GM23338 (cell line): ENCODE data around the gene CENPE. TPM values are rescaled to one million over a fixed set of nuclear protein-coding genes. Genes with fewer than 3 reads are reported as not detected.

Experiments used
- ATAC-seq: fragments of 200-7000 bp; cut with Tn5 transposase; 3 replicates; pipeline ENCODE4 v1.9.1; 2020
- DNase-seq: peaks from one replicate; pipeline ENCODE4 v3.0.0-alpha.2; 2015; ENCODE audit warnings: low spot score
- H2AFZ ChIP-seq: fragments of 200-600 bp; sonication (generic); 2 replicates; pipeline ENCODE4 v1.8.0; 2016; ENCODE audit warnings: antibody characterized with exemption, mild to moderate bottlenecking, moderate library complexity
- H3F3A ChIP-seq: fragments of 200-600 bp; sonication (generic); replicated peaks from 2 replicates; pipeline ENCODE4 v1.8.0; 2017; ENCODE audit warnings: antibody characterized with exemption, mixed run types, low read depth
- H3K27ac ChIP-seq: fragments of 200-600 bp; sonication (generic); 2 replicates; pipeline ENCODE4 v1.6.1; 2016; ENCODE audit warnings: low read depth
- H3K27me3 ChIP-seq: fragments of 200-600 bp; sonication (generic); 2 replicates; pipeline ENCODE4 v1.8.0; 2016; ENCODE audit warnings: mild to moderate bottlenecking, mixed run types, moderate library complexity; ENCODE audit not compliant: insufficient read depth
- H3K36me3 ChIP-seq: fragments of 200-600 bp; sonication (generic); 2 replicates; pipeline ENCODE4 v1.8.0; 2016; ENCODE audit warnings: mild to moderate bottlenecking; ENCODE audit not compliant: insufficient read depth
- H3K4me1 ChIP-seq: fragments of 200-600 bp; sonication (generic); 2 replicates; pipeline ENCODE4 v1.8.0; 2016; ENCODE audit warnings: mild to moderate bottlenecking, moderate library complexity; ENCODE audit not compliant: insufficient read depth
- H3K4me2 ChIP-seq: fragments of 200-600 bp; sonication (generic); 2 replicates; pipeline ENCODE4 v1.7.1; 2017; ENCODE audit warnings: mixed run types
- H3K4me3 ChIP-seq: fragments of 200-600 bp; sonication (generic); 2 replicates; pipeline ENCODE4 v1.6.1; 2016; ENCODE audit warnings: mixed run types
- H3K79me2 ChIP-seq: fragments of 200-600 bp; sonication (generic); replicated peaks from 2 replicates; pipeline ENCODE4 v1.8.0; 2017; ENCODE audit warnings: mild to moderate bottlenecking; ENCODE audit not compliant: insufficient read depth
- H3K9me2 ChIP-seq: fragments of 200-600 bp; sonication (generic); 2 replicates; pipeline ENCODE4 v1.8.0; 2017; ENCODE audit not compliant: insufficient read depth
- H4K20me1 ChIP-seq: fragments of 200-600 bp; sonication (generic); replicated peaks from 2 replicates; pipeline ENCODE4 v1.8.0; 2017; ENCODE audit warnings: mild to moderate bottlenecking; ENCODE audit not compliant: insufficient read depth
- H3K27ac Mint-ChIP-seq: 2 replicates; pipeline ENCODE4 v1.8.0; 2020; ENCODE audit warnings: inconsistent platforms, mild to moderate bottlenecking, moderate library complexity, mixed read lengths
- H3K27me3 Mint-ChIP-seq: 3 replicates; pipeline ENCODE4 v1.8.0; 2022; ENCODE audit warnings: low read depth, mild to moderate bottlenecking, moderate library complexity, mixed read lengths, inconsistent platforms; ENCODE audit not compliant: insufficient read depth, poor library complexity
- H3K36me3 Mint-ChIP-seq: 3 replicates; pipeline ENCODE4 v1.8.0; 2021; ENCODE audit warnings: low read depth, mild to moderate bottlenecking, inconsistent platforms, moderate library complexity, mixed read lengths
- H3K4me1 Mint-ChIP-seq: 3 replicates; pipeline ENCODE4 v1.8.0; 2020; ENCODE audit warnings: mild to moderate bottlenecking, inconsistent platforms, mixed read lengths
- H3K4me3 Mint-ChIP-seq: 3 replicates; pipeline ENCODE4 v1.8.0; 2021; ENCODE audit warnings: moderate library complexity, mild to moderate bottlenecking, inconsistent platforms, mixed read lengths
- H3K9me3 Mint-ChIP-seq: 3 replicates; pipeline ENCODE4 v1.8.0; 2020; ENCODE audit warnings: moderate library complexity, mild to moderate bottlenecking, inconsistent platforms, mixed read lengths
- CREB1 ChIP-seq: fragments of 250-450 bp; sonication (Bioruptor Pico); IDR thresholded peaks from 2 replicates; pipeline ENCODE4 v1.5.0; 2020; ENCODE audit warnings: low read depth, mild to moderate bottlenecking, moderate library complexity
- EZH2 ChIP-seq: fragments of 200-600 bp; sonication (generic); IDR thresholded peaks from one replicate; pipeline ENCODE4 v1.8.0; 2017; ENCODE audit warnings: antibody characterized with exemption, mild to moderate bottlenecking, low read depth; ENCODE audit not compliant: unreplicated experiment
- JUNB ChIP-seq: IDR thresholded peaks from one replicate; pipeline ENCODE4 v1.6.1; 2016; ENCODE audit warnings: antibody characterized with exemption; ENCODE audit not compliant: unreplicated experiment
- NANOG ChIP-seq: IDR thresholded peaks from 2 replicates; pipeline ENCODE4 v1.6.1; 2016; ENCODE audit warnings: antibody characterized with exemption, borderline replicate concordance
- POLR2AphosphoS5 ChIP-seq: IDR thresholded peaks from 2 replicates; pipeline ENCODE4 v1.6.1; 2016; ENCODE audit warnings: antibody characterized with exemption, low read depth
- STAT1 ChIP-seq: IDR thresholded peaks from one replicate; pipeline ENCODE4 v1.6.1; 2016; ENCODE audit warnings: antibody characterized with exemption; ENCODE audit not compliant: unreplicated experiment
- polyA plus RNA-seq: library from polyadenylated mRNA; unstranded; fragments of >200 nt; fragmentation: Nextera tagmentation; extraction: Ambion mirVana; gene quantifications from 2 replicates; pipeline ENCODE4 v1.2.1, GENCODE V29; 2016
- total RNA-seq: library from RNA; depleted of rRNA; stranded (reverse); fragments of >200 nt; shearing (Covaris generic); gene quantifications from 2 replicates; pipeline ENCODE4 v1.2.3, GENCODE V29; 2014
- TF ChIP-seq, protein P1 (sequence below), 2 experiments: fragments of 200-600 bp in 1 of 2; sonication (generic) in 1 of 2; conservative IDR thresholded peaks; 2 replicates each; pipeline versions ENCODE4 v1.5.1 to v1.6.1; 2016 to 2017; ENCODE audit warnings: antibody characterized with exemption in 2 of 2, low read depth in 2 of 2, mild to moderate bottlenecking in 2 of 2, moderate library complexity in 1 of 2
- TF ChIP-seq, protein P2 (sequence below): IDR thresholded peaks from one replicate; pipeline ENCODE4 v1.6.1; 2018; ENCODE audit warnings: antibody characterized with exemption; ENCODE audit not compliant: unreplicated experiment

CENPE gene
- total and polyA plus RNA-seq, 2 experiments from 2014 or later, result 42.2 to 46.7 TPM

- H2AFZ ChIP-seq, result no peak overlapping the region
- H3K27me3 Mint-ChIP-seq, result no peaks in the 10 kb centered on the region
- H3K4me3 ChIP-seq, result no peak overlapping the region
- ATAC-seq (no peak), DNase-seq (no peak)
- peaks cover 14% of the 10 kb centered on the region for H3K36me3 ChIP-seq
- H4K20me1 ChIP-seq, result no peaks in the 10 kb centered on the region
- H3F3A ChIP-seq, result no peaks in the 10 kb centered on the region
- no peaks in the 10 kb centered on the region for H3K9me2 ChIP-seq
- no peak overlapping the region for H3K27ac ChIP-seq
- H3K9me3 Mint-ChIP-seq, result no peaks in the 10 kb centered on the region
- TF ChIP-seq STAT1 (no peak), EZH2 (no peak), CREB1 (CRISPR knock-in tag) (no peak), POLR2AphosphoS5 (no peak), JUNB (no peak)
- TF ChIP-seq, protein P1, sequence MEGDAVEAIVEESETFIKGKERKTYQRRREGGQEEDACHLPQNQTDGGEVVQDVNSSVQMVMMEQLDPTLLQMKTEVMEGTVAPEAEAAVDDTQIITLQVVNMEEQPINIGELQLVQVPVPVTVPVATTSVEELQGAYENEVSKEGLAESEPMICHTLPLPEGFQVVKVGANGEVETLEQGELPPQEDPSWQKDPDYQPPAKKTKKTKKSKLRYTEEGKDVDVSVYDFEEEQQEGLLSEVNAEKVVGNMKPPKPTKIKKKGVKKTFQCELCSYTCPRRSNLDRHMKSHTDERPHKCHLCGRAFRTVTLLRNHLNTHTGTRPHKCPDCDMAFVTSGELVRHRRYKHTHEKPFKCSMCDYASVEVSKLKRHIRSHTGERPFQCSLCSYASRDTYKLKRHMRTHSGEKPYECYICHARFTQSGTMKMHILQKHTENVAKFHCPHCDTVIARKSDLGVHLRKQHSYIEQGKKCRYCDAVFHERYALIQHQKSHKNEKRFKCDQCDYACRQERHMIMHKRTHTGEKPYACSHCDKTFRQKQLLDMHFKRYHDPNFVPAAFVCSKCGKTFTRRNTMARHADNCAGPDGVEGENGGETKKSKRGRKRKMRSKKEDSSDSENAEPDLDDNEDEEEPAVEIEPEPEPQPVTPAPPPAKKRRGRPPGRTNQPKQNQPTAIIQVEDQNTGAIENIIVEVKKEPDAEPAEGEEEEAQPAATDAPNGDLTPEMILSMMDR (conservative IDR thresholded peaks at IDR 0.05; ENCODE audit: low read depth in 2 of 2), result no peak
- no peak overlapping the region for H3K4me2 ChIP-seq
- no peaks in the 10 kb centered on the region for H3K4me1 Mint-ChIP-seq
- no peak overlapping the region for H3K27ac Mint-ChIP-seq
- H3K4me1 ChIP-seq, result no peaks in the 10 kb centered on the region
- H3K27me3 ChIP-seq, result no peaks in the 10 kb centered on the region
- no peaks in the 10 kb centered on the region for H3K79me2 ChIP-seq
- H3K36me3 Mint-ChIP-seq, result peaks cover 57% of the 10 kb centered on the region
- no peak overlapping the region for H3K4me3 Mint-ChIP-seq
Measured at GRCh38 chr4:103152381-103152780, 45.8 kb downstream of the CENPE start.

DNA sequence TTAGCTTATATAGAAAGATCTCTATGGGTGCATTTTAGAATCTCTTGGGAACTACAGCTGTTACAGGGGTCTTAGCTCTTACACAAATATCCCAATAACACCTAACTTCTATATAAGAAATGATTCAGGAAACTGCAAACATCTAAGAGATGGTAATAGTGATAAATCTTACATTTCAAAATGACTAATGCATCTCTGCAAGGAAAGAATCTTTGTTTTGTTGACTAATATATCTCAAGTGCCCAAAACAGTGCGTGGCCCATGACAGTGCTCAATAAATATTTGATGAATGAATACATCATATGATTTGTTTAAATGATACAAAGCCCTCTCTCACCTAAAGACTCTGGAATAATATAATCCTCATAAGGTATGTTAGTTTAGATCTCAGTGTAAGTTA lies 47.5 kb downstream of the CENPE start:
- Histone ChIP-seq H4K20me1 (no peaks in the 10 kb centered on the region), H3K4me1 (no peaks in the 10 kb centered on the region), H3K36me3 (peaks cover 19% of the 10 kb centered on the region), H3K4me3 (no peak overlapping the region), H3K27me3 (no peaks in the 10 kb centered on the region), H3K27ac (no peak overlapping the region), H2AFZ (no peak overlapping the region), H3F3A (no peaks in the 10 kb centered on the region), H3K79me2 (no peaks in the 10 kb centered on the region), H3K4me2 (no peak overlapping the region), H3K9me2 (no peaks in the 10 kb centered on the region)
- no peaks in the 10 kb centered on the region for H3K4me1 Mint-ChIP-seq
- peaks cover 54% of the 10 kb centered on the region for H3K36me3 Mint-ChIP-seq
- no peak overlapping the region for H3K4me3 Mint-ChIP-seq
- H3K27me3 Mint-ChIP-seq, result no peaks in the 10 kb centered on the region
- no peak for TF ChIP-seq NANOG
- TF ChIP-seq, protein P2, sequence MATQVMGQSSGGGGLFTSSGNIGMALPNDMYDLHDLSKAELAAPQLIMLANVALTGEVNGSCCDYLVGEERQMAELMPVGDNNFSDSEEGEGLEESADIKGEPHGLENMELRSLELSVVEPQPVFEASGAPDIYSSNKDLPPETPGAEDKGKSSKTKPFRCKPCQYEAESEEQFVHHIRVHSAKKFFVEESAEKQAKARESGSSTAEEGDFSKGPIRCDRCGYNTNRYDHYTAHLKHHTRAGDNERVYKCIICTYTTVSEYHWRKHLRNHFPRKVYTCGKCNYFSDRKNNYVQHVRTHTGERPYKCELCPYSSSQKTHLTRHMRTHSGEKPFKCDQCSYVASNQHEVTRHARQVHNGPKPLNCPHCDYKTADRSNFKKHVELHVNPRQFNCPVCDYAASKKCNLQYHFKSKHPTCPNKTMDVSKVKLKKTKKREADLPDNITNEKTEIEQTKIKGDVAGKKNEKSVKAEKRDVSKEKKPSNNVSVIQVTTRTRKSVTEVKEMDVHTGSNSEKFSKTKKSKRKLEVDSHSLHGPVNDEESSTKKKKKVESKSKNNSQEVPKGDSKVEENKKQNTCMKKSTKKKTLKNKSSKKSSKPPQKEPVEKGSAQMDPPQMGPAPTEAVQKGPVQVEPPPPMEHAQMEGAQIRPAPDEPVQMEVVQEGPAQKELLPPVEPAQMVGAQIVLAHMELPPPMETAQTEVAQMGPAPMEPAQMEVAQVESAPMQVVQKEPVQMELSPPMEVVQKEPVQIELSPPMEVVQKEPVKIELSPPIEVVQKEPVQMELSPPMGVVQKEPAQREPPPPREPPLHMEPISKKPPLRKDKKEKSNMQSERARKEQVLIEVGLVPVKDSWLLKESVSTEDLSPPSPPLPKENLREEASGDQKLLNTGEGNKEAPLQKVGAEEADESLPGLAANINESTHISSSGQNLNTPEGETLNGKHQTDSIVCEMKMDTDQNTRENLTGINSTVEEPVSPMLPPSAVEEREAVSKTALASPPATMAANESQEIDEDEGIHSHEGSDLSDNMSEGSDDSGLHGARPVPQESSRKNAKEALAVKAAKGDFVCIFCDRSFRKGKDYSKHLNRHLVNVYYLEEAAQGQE, result no peak
- no peak overlapping the region for H3K27ac Mint-ChIP-seq
- DNase-seq (no peak), ATAC-seq (no peak)
- no peaks in the 10 kb centered on the region for H3K9me3 Mint-ChIP-seq
